ENCODE measurements around the gene JSRP1.

JSRP1 gene

GRCh38 chr19:2259336-2259735 lies 3.1 kb upstream of the JSRP1 start:
- H4K20me1 ChIP-seq (ENCODE audit: insufficient read depth), result no peaks in the 10 kb centered on the region
- H3K4me1 ChIP-seq (ENCODE audit: low read depth, poor library complexity, severe bottlenecking), result peaks cover 25% of the 10 kb centered on the region
- H3K36me3 ChIP-seq (ENCODE audit: insufficient read depth), result no peaks in the 10 kb centered on the region
- no peaks in the 10 kb centered on the region for H3K27me3 ChIP-seq (ENCODE audit: insufficient read depth, low read depth)
- H2AFZ ChIP-seq (ENCODE audit: low read depth), result no peak overlapping the region
- no peak overlapping the region for H3K9ac ChIP-seq
- no peak overlapping the region for H3K4me2 ChIP-seq
- H3K27ac ChIP-seq, result no peak overlapping the region
- H3K4me3 ChIP-seq (IDR thresholded peaks at IDR 0.05; ENCODE audit: insufficient read depth, low read depth, low read length), result no peak overlapping the region
- H3K79me2 ChIP-seq (ENCODE audit: insufficient read depth, low read depth), result peaks cover 23% of the 10 kb centered on the region; the same call in 1 of the 2 replicates
- no peak for TF ChIP-seq CTCF (conservative IDR thresholded peaks at IDR 0.05; ENCODE audit: low read depth, low read length)

GRCh38 chr19:2255112-2255845 lies 938 bp downstream of the JSRP1 start:
- TF ChIP-seq CTCF (conservative IDR thresholded peaks at IDR 0.05; ENCODE audit: low read depth, low read length), result no peak
- Histone ChIP-seq H3K4me3 (IDR thresholded peaks at IDR 0.05; ENCODE audit: insufficient read depth, low read depth, low read length) (peak overlapping the region; percentile 49), H4K20me1 (ENCODE audit: insufficient read depth) (no peaks in the 10 kb centered on the region), H3K27ac (peak overlapping the region; percentile 85), H3K36me3 (ENCODE audit: insufficient read depth) (no peaks in the 10 kb centered on the region), H3K27me3 (ENCODE audit: insufficient read depth, low read depth) (no peaks in the 10 kb centered on the region), H3K79me2 (ENCODE audit: insufficient read depth, low read depth) (peaks cover 27% of the 10 kb centered on the region; the same call in 1 of the 2 replicates), H2AFZ (ENCODE audit: low read depth) (peak overlapping the region; percentile 42; the same call in 1 of the 2 replicates), H3K9ac (peak overlapping the region; percentile 74), H3K4me1 (ENCODE audit: low read depth, poor library complexity, severe bottlenecking) (peaks cover 21% of the 10 kb centered on the region), H3K4me2 (peak overlapping the region; percentile 86)

GRCh38 chr19:2254064-2254872 lies 1.9 kb downstream of the JSRP1 start:
- no peaks in the 10 kb centered on the region for H3K27me3 ChIP-seq (ENCODE audit: insufficient read depth, low read depth)
- H3K27ac ChIP-seq, result no peak overlapping the region
- peaks cover 17% of the 10 kb centered on the region for H3K4me1 ChIP-seq (ENCODE audit: low read depth, poor library complexity, severe bottlenecking)
- TF ChIP-seq CTCF (conservative IDR thresholded peaks at IDR 0.05; ENCODE audit: low read depth, low read length), result no peak
- H3K36me3 ChIP-seq (ENCODE audit: insufficient read depth), result no peaks in the 10 kb centered on the region
- peaks cover 27% of the 10 kb centered on the region; the same call in 1 of the 2 replicates for H3K79me2 ChIP-seq (ENCODE audit: insufficient read depth, low read depth)
- H4K20me1 ChIP-seq (ENCODE audit: insufficient read depth), result no peaks in the 10 kb centered on the region
- no peak overlapping the region for H3K9ac ChIP-seq
- H3K4me2 ChIP-seq, result no peak overlapping the region
- H3K4me3 ChIP-seq (IDR thresholded peaks at IDR 0.05; ENCODE audit: insufficient read depth, low read depth, low read length), result no peak overlapping the region
- H2AFZ ChIP-seq (ENCODE audit: low read depth), result no peak overlapping the region

GRCh38 chr19:2253106-2254063 lies 2.8 kb downstream of the JSRP1 start:
- Histone ChIP-seq H3K9ac (no peak overlapping the region), H3K4me3 (IDR thresholded peaks at IDR 0.05; ENCODE audit: insufficient read depth, low read depth, low read length) (no peak overlapping the region), H3K4me1 (ENCODE audit: low read depth, poor library complexity, severe bottlenecking) (peaks cover 17% of the 10 kb centered on the region), H3K36me3 (ENCODE audit: insufficient read depth) (no peaks in the 10 kb centered on the region), H3K27ac (no peak overlapping the region), H3K4me2 (no peak overlapping the region), H2AFZ (ENCODE audit: low read depth) (no peak overlapping the region), H3K79me2 (ENCODE audit: insufficient read depth, low read depth) (peaks cover 27% of the 10 kb centered on the region; the same call in 1 of the 2 replicates), H4K20me1 (ENCODE audit: insufficient read depth) (no peaks in the 10 kb centered on the region), H3K27me3 (ENCODE audit: insufficient read depth, low read depth) (no peaks in the 10 kb centered on the region)
- no peak; the same call in 1 of the 2 replicates for TF ChIP-seq CTCF (conservative IDR thresholded peaks at IDR 0.05; ENCODE audit: low read depth, low read length)
